HG03378 (cell line): ENCODE data around the gene CAMTA1.
"Not testable (repeated sequence)": the region's sequence is repeated elsewhere in the genome, so short reads cannot be mapped to it uniquely, and the experiment has no call there.

Experiments used
- ATAC-seq: cut with Tn5 transposase; IDR thresholded peaks from one replicate; pipeline ENCODE4 v1.9.1; 2021; ENCODE audit warnings: mild to moderate bottlenecking, moderate library complexity; ENCODE audit not compliant: unreplicated experiment

CAMTA1 gene

GRCh38 chr1:7319196-7319595 is 533.9 kb downstream of the CAMTA1 start:
- ATAC-seq: no peak

GRCh38 chr1:7320661-7321060 is 535.4 kb downstream of the CAMTA1 start:
- no peak for ATAC-seq

- ATAC-seq: no peak
Observed at GRCh38 chr1:7322283-7322785, 537.1 kb downstream of the CAMTA1 start.

GRCh38 chr1:7322912-7323311 is 537.7 kb downstream of the CAMTA1 start:
- no peak for ATAC-seq

- no peak for ATAC-seq
Observed at GRCh38 chr1:7325254-7325653, 540.0 kb downstream of the CAMTA1 start.

- no peak for ATAC-seq
Observed at GRCh38 chr1:7326366-7326765, 541.1 kb downstream of the CAMTA1 start.

- ATAC-seq: no peak
Observed at GRCh38 chr1:7327849-7328248, 542.6 kb downstream of the CAMTA1 start.

- ATAC-seq: no peak
Observed at GRCh38 chr1:7329868-7330615, 544.8 kb downstream of the CAMTA1 start.

- ATAC-seq: not testable (repeated sequence)
Observed at GRCh38 chr1:7330726-7331125, 545.5 kb downstream of the CAMTA1 start.

- ATAC-seq: no peak
Observed at GRCh38 chr1:7331926-7332535, 546.8 kb downstream of the CAMTA1 start.

GRCh38 chr1:7333094-7333493 is 547.8 kb downstream of the CAMTA1 start:
- ATAC-seq: no peak

- ATAC-seq: no peak
Observed at GRCh38 chr1:7333620-7334019, 548.4 kb downstream of the CAMTA1 start.

- no peak for ATAC-seq
Observed at GRCh38 chr1:7334475-7335035, 549.3 kb downstream of the CAMTA1 start.

GRCh38 chr1:7335224-7335879 is 550.1 kb downstream of the CAMTA1 start:
- ATAC-seq: no peak

GRCh38 chr1:7338439-7338838 is 553.2 kb downstream of the CAMTA1 start:
- no peak for ATAC-seq

GRCh38 chr1:7339014-7339413 is 553.8 kb downstream of the CAMTA1 start:
- no peak for ATAC-seq

- no peak for ATAC-seq
Observed at GRCh38 chr1:7339953-7340352, 554.7 kb downstream of the CAMTA1 start.

GRCh38 chr1:7341145-7341905 is 556.1 kb downstream of the CAMTA1 start:
- no peak for ATAC-seq

GRCh38 chr1:7343882-7344281 is 558.6 kb downstream of the CAMTA1 start:
- ATAC-seq: no peak

GRCh38 chr1:7344299-7344698 is 559.0 kb downstream of the CAMTA1 start:
- ATAC-seq: no peak

- ATAC-seq: no peak
Observed at GRCh38 chr1:7345516-7345915, 560.3 kb downstream of the CAMTA1 start.
